Naive thymus-derived CD8-positive, alpha-beta T cell (primary cell): ENCODE results near the gene AKNA. TPM values are rescaled to one million over a fixed set of nuclear protein-coding genes. Genes with fewer than 3 reads are reported as not detected.

ENCODE experiments used
- ATAC-seq, 2 donors: fragments of 150-1000 bp; cut with Tn5 transposase in 1 of 2; sonication (Bioruptor Pico), chemical (Tn5 transposase) in 1 of 2; 1 replicate in 1 of 2; 2 replicates in 1 of 2; pipeline ENCODE4 v1.10.0; 2021; ENCODE audit warnings: mild to moderate bottlenecking in 2 of 2, moderate library complexity in 2 of 2
- POLR2A ChIA-PET: fragments of 350-600 bp; sonication (Branson Sonifier 250); formaldehyde crosslinking; loops from one replicate; lab custom pipeline; 2021; ENCODE audit warnings: antibody characterized with exemption; lab: Charles Lee
- DNase-seq, 10 donors: peaks; one replicate each; pipeline versions ENCODE4 v3.0.0 to v3.0.0-alpha.2; 2020 to 2022
- H3K27ac Mint-ChIP-seq, 10 donors: one replicate each; pipeline ENCODE4 v1.8.0; 2020 to 2022; ENCODE audit warnings: mild to moderate bottlenecking in 10 of 10, mixed read lengths in 10 of 10, moderate library complexity in 4 of 10, inconsistent platforms in 1 of 10
- H3K27me3 Mint-ChIP-seq, 5 donors: one replicate each; pipeline ENCODE4 v1.8.0; 2021 to 2022; ENCODE audit warnings: mixed read lengths in 5 of 5
- H3K36me3 Mint-ChIP-seq, 3 donors: one replicate each; pipeline ENCODE4 v1.8.0; 2020 to 2022; ENCODE audit warnings: mixed read lengths in 3 of 3, mild to moderate bottlenecking in 2 of 3, inconsistent platforms in 1 of 3
- H3K4me1 Mint-ChIP-seq, 4 donors: one replicate each; pipeline ENCODE4 v1.8.0; 2021 to 2022; ENCODE audit warnings: mixed read lengths in 4 of 4
- H3K4me3 Mint-ChIP-seq, 10 donors: one replicate each; pipeline ENCODE4 v1.8.0; 2020 to 2022; ENCODE audit warnings: mild to moderate bottlenecking in 10 of 10, mixed read lengths in 10 of 10, moderate library complexity in 6 of 10, inconsistent platforms in 1 of 10
- H3K9me3 Mint-ChIP-seq, 9 donors: one replicate each; pipeline ENCODE4 v1.8.0; 2020 to 2022; ENCODE audit warnings: mixed read lengths in 9 of 9, mild to moderate bottlenecking in 3 of 9, inconsistent platforms in 1 of 9, moderate library complexity in 1 of 9
- polyA plus RNA-seq, 3 donors: library from polyadenylated mRNA; unstranded; fragments of 300-500 nt; fragmentation: Illumina TruSeq; gene quantifications; one replicate each; pipeline ENCODE4 v1.2.3, GENCODE V29; 2021
- total RNA-seq, 8 experiments: library from RNA in 2 of 8; stranded (reverse) in 2 of 8; gene quantifications; one replicate each; pipeline ENCODE4 v1.2.3 and lab custom pipeline; 2021 to 2026

Gene AKNA
- total and polyA plus RNA-seq, 5 experiments from 2014 or later, result 12.7 to 430 (median 31.6) TPM

GRCh38 chr9:114300846-114301797, 86.7 kb downstream of the AKNA start:
- Mint-ChIP-seq H3K27me3 (peaks cover 0 to 4% (median 0%) of the 10 kb centered on the region in 5 donors), H3K4me1 (peaks cover 2 to 12% (median 7%) of the 10 kb centered on the region in 4 donors), H3K9me3 (peaks cover 0 to 10% (median under 1%) of the 10 kb centered on the region in 9 donors), H3K4me3 (no peak overlapping the region), H3K27ac (peak overlapping the region in 1 of 10 donors; percentile 17), H3K36me3 (peaks cover 0 to under 1% (median 0%) of the 10 kb centered on the region in 3 donors)
- ATAC-seq, result no peak
- peak in 1 of 10 donors; percentile 14 for DNase-seq
- POLR2A ChIA-PET, result no interaction called here

- H3K9me3 Mint-ChIP-seq, result peaks cover under 1 to 18% (median 8%) of the 10 kb centered on the region in 9 donors
- ATAC-seq (no peak), DNase-seq (no peak)
Observed at GRCh38 chr9:114300153-114300845, 87.5 kb downstream of the AKNA start.

GRCh38 chr9:114299286-114300152, 88.3 kb downstream of the AKNA start:
- no peaks in the 10 kb centered on the region for H3K4me1 Mint-ChIP-seq
- ATAC-seq (no peak), DNase-seq (peak in 1 of 10 donors; percentile 36)
- H3K27ac Mint-ChIP-seq, result no peak overlapping the region
- H3K27me3 Mint-ChIP-seq, result peaks cover 0 to 4% (median 0%) of the 10 kb centered on the region in 5 donors
- no peak overlapping the region for H3K4me3 Mint-ChIP-seq
- peaks cover 0 to 9% (median 5%) of the 10 kb centered on the region in 3 donors for H3K36me3 Mint-ChIP-seq
- POLR2A ChIA-PET, result no interaction called here
- H3K9me3 Mint-ChIP-seq, result peaks cover 4 to 26% (median 15%) of the 10 kb centered on the region in 9 donors

More at GRCh38 chr9:114300153-114300845, 87.5 kb downstream of the AKNA start:
- Mint-ChIP-seq H3K36me3 (peaks cover 0 to 5% (median 1%) of the 10 kb centered on the region in 3 donors), H3K27ac (peak overlapping the region in 1 of 10 donors; percentile 17), H3K27me3 (peaks cover 0 to 4% (median 0%) of the 10 kb centered on the region in 5 donors), H3K4me3 (no peak overlapping the region), H3K4me1 (peaks cover 0 to 3% (median 1%) of the 10 kb centered on the region in 4 donors)
- POLR2A ChIA-PET, result no interaction called here

- DNase-seq (no peak), ATAC-seq (no peak)
- Mint-ChIP-seq H3K27me3 (peaks cover 0 to 4% (median 2%) of the 10 kb centered on the region in 5 donors), H3K9me3 (peaks cover 4 to 41% (median 16%) of the 10 kb centered on the region in 9 donors), H3K4me3 (no peak overlapping the region), H3K27ac (no peak overlapping the region), H3K36me3 (peaks cover 0 to 10% (median 5%) of the 10 kb centered on the region in 3 donors), H3K4me1 (peaks cover 0 to under 1% (median 0%) of the 10 kb centered on the region in 4 donors)
- POLR2A ChIA-PET, result no interaction called here
Observed at GRCh38 chr9:114296338-114296737, 91.4 kb downstream of the AKNA start.

- ATAC-seq (no peak), DNase-seq (no peak)
- H3K36me3 Mint-ChIP-seq, result peaks cover 0 to 10% (median 5%) of the 10 kb centered on the region in 3 donors
- peaks cover 2 to 8% (median 4%) of the 10 kb centered on the region in 4 donors for H3K4me1 Mint-ChIP-seq
- H3K27me3 Mint-ChIP-seq, result peaks cover 3 to 9% (median 4%) of the 10 kb centered on the region in 5 donors
- H3K27ac Mint-ChIP-seq, result no peak overlapping the region
- POLR2A ChIA-PET, result no interaction called here
- H3K4me3 Mint-ChIP-seq, result no peak overlapping the region
- peaks cover 4 to 41% (median 16%) of the 10 kb centered on the region in 9 donors for H3K9me3 Mint-ChIP-seq
Observed at GRCh38 chr9:114294664-114295063, 93.1 kb downstream of the AKNA start.

GRCh38 chr9:114291886-114292590, 95.7 kb downstream of the AKNA start:
- peak in 1 of 10 donors; percentile 38 for DNase-seq
- POLR2A ChIA-PET, result interaction anchor here (1.2 kb wide), 1 partner anchor 183 kb away, joined by 3 read pairs; no protein-coding TSS in a partner anchor
- H3K9me3 Mint-ChIP-seq, result peaks cover 4 to 40% (median 16%) of the 10 kb centered on the region in 9 donors
- H3K4me3 Mint-ChIP-seq, result no peak overlapping the region
- no peak overlapping the region for H3K27ac Mint-ChIP-seq
- peaks cover 2 to 8% (median 4%) of the 10 kb centered on the region in 4 donors for H3K4me1 Mint-ChIP-seq
- H3K36me3 Mint-ChIP-seq, result peaks cover 0 to 10% (median 5%) of the 10 kb centered on the region in 3 donors
- no peak for ATAC-seq
- peaks cover 3 to 9% (median 4%) of the 10 kb centered on the region in 5 donors for H3K27me3 Mint-ChIP-seq

GRCh38 chr9:114291064-114291474, 96.7 kb downstream of the AKNA start:
- Mint-ChIP-seq H3K4me1 (peaks cover 2 to 8% (median 4%) of the 10 kb centered on the region in 4 donors), H3K9me3 (peaks cover 3 to 30% (median 14%) of the 10 kb centered on the region in 9 donors), H3K27ac (peak overlapping the region in 3 of 10 donors; percentile 3 to 69 (median 32)), H3K4me3 (no peak overlapping the region), H3K36me3 (peaks cover 0 to 10% (median 3%) of the 10 kb centered on the region in 3 donors), H3K27me3 (peaks cover 3 to 9% (median 4%) of the 10 kb centered on the region in 5 donors)
- ATAC-seq (peak in 1 of 2 donors; percentile 60), DNase-seq (peak; percentile 43 to 76 (median 62))
- POLR2A ChIA-PET, result interaction anchor here (1.2 kb wide), 1 partner anchor 182 kb away, joined by 3 read pairs; no protein-coding TSS in a partner anchor

GRCh38 chr9:114290561-114290986, 97.2 kb downstream of the AKNA start:
- DNase-seq (peak in 1 of 10 donors; percentile 59), ATAC-seq (no peak)
- Mint-ChIP-seq H3K4me3 (no peak overlapping the region), H3K27me3 (peaks cover 3 to 9% (median 4%) of the 10 kb centered on the region in 5 donors), H3K36me3 (peaks cover 0 to 10% (median 0%) of the 10 kb centered on the region in 3 donors), H3K27ac (peak overlapping the region in 2 of 10 donors; percentile 32 to 73), H3K4me1 (peaks cover 2 to 8% (median 4%) of the 10 kb centered on the region in 4 donors), H3K9me3 (peaks cover 0 to 25% (median 10%) of the 10 kb centered on the region in 9 donors)
- POLR2A ChIA-PET, result interaction anchor here (1.2 kb wide), 1 partner anchor 182 kb away, joined by 3 read pairs; no protein-coding TSS in a partner anchor

GRCh38 chr9:114289571-114290481, 98.0 kb downstream of the AKNA start:
- H3K4me3 Mint-ChIP-seq, result peak overlapping the region in 1 of 10 donors; percentile 20
- POLR2A ChIA-PET, result interaction anchor here (0.6 kb wide), 1 partner anchor 130 kb away, joined by 3 read pairs; no protein-coding TSS in a partner anchor
- peaks cover 3 to 9% (median 4%) of the 10 kb centered on the region in 5 donors for H3K27me3 Mint-ChIP-seq
- no peak overlapping the region for H3K27ac Mint-ChIP-seq
- peak in 1 of 10 donors; percentile 47 for DNase-seq
- H3K36me3 Mint-ChIP-seq, result peaks cover 0 to 4% (median 0%) of the 10 kb centered on the region in 3 donors
- ATAC-seq, result no peak
- H3K9me3 Mint-ChIP-seq, result peaks cover 0 to 18% (median 4%) of the 10 kb centered on the region in 9 donors
- peaks cover 2 to 8% (median 5%) of the 10 kb centered on the region in 4 donors for H3K4me1 Mint-ChIP-seq

- H3K27me3 Mint-ChIP-seq, result peaks cover 3 to 9% (median 4%) of the 10 kb centered on the region in 5 donors
- no peak overlapping the region for H3K27ac Mint-ChIP-seq
- H3K36me3 Mint-ChIP-seq, result no peaks in the 10 kb centered on the region
- H3K4me3 Mint-ChIP-seq, result no peak overlapping the region
- POLR2A ChIA-PET, result interaction anchor here (0.6 kb wide), 1 partner anchor 129 kb away, joined by 3 read pairs; no protein-coding TSS in a partner anchor
- H3K4me1 Mint-ChIP-seq, result peaks cover 2 to 8% (median 5%) of the 10 kb centered on the region in 4 donors
- peaks cover 0 to 10% (median 0%) of the 10 kb centered on the region in 9 donors for H3K9me3 Mint-ChIP-seq
- ATAC-seq (no peak), DNase-seq (peak in 1 of 10 donors; percentile 54)
Observed at GRCh38 chr9:114289106-114289505, 98.7 kb downstream of the AKNA start.
